Uterus (tissue), 2 donors: ENCODE results near the gene TRA2B.

ENCODE experiments used
- POLR2A ChIP-seq, 2 donors: fragments of 450-650 bp; IDR thresholded peaks; one replicate each; pipeline ENCODE4 v1.6.1; 2016; ENCODE audit warnings: antibody characterized with exemption in 2 of 2, mild to moderate bottlenecking in 1 of 2, moderate library complexity in 1 of 2
- TF ChIP-seq, protein P1 (sequence below), 4 experiments: fragments of 200-600 bp in 2 of 4; fragments of 450-650 bp in 2 of 4; sonication (generic) in 2 of 4; IDR thresholded peaks; one replicate each; pipeline ENCODE4 v1.5.1; 2016 to 2019; ENCODE audit warnings: antibody characterized with exemption in 4 of 4, mild to moderate bottlenecking in 2 of 4, moderate library complexity in 1 of 4

- TF ChIP-seq, protein P1, sequence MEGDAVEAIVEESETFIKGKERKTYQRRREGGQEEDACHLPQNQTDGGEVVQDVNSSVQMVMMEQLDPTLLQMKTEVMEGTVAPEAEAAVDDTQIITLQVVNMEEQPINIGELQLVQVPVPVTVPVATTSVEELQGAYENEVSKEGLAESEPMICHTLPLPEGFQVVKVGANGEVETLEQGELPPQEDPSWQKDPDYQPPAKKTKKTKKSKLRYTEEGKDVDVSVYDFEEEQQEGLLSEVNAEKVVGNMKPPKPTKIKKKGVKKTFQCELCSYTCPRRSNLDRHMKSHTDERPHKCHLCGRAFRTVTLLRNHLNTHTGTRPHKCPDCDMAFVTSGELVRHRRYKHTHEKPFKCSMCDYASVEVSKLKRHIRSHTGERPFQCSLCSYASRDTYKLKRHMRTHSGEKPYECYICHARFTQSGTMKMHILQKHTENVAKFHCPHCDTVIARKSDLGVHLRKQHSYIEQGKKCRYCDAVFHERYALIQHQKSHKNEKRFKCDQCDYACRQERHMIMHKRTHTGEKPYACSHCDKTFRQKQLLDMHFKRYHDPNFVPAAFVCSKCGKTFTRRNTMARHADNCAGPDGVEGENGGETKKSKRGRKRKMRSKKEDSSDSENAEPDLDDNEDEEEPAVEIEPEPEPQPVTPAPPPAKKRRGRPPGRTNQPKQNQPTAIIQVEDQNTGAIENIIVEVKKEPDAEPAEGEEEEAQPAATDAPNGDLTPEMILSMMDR (IDR thresholded peaks at IDR 0.05), result no peak
- TF ChIP-seq POLR2A (IDR thresholded peaks at IDR 0.05), result no peak
Measured at GRCh38 chr3:185976100-185976499, 38.3 kb upstream of the TRA2B start.
